Activated CD8-positive, alpha-beta T cell treated with anti-CD3 and anti-CD28 coated beads for 36 hours (primary cell): ENCODE measurements around the gene GRID1. TPM values are rescaled to one million over a fixed set of nuclear protein-coding genes. Genes with fewer than 3 reads are reported as not detected.

Experiments
- ATAC-seq: fragments of 200-7000 bp; cut with Tn5 transposase; one replicate; pipeline ENCODE4 v1.10.0; 2021; ENCODE audit warnings: mild to moderate bottlenecking, moderate library complexity
- CTCF ChIA-PET: fragments of 350-600 bp; sonication (Branson Sonifier 250); formaldehyde crosslinking; loops from one replicate; lab custom pipeline; 2021; ENCODE audit warnings: antibody characterized with exemption; lab: Charles Lee
- POLR2A ChIA-PET: fragments of 350-600 bp; sonication (Branson Sonifier 250); formaldehyde crosslinking; loops from one replicate; lab custom pipeline; 2021; ENCODE audit warnings: antibody characterized with exemption; lab: Charles Lee
- DNase-seq: peaks from one replicate; pipeline ENCODE4 v3.0.0-alpha.2; 2020
- H3K27ac Mint-ChIP-seq: one replicate; pipeline ENCODE4 v1.8.0; 2021; ENCODE audit warnings: mild to moderate bottlenecking, mixed read lengths
- H3K27me3 Mint-ChIP-seq: one replicate; pipeline ENCODE4 v1.8.0; 2021; ENCODE audit warnings: mixed read lengths
- H3K36me3 Mint-ChIP-seq: one replicate; pipeline ENCODE4 v1.8.0; 2021; ENCODE audit warnings: low read depth, mixed read lengths
- H3K4me1 Mint-ChIP-seq: one replicate; pipeline ENCODE4 v1.8.0; 2021; ENCODE audit warnings: low read depth, mixed read lengths
- H3K4me3 Mint-ChIP-seq: one replicate; pipeline ENCODE4 v1.8.0; 2021; ENCODE audit warnings: mild to moderate bottlenecking, moderate library complexity, mixed read lengths
- H3K9me3 Mint-ChIP-seq: one replicate; pipeline ENCODE4 v1.8.0; 2021; ENCODE audit warnings: mixed read lengths
- CTCF ChIP-seq: fragments of 200-600 bp; IDR thresholded peaks from one replicate; pipeline ENCODE4 v1.8.0; 2022; ENCODE audit warnings: antibody characterized with exemption, mild to moderate bottlenecking
- intact Hi-C: fragments of 100-400 bp; cut with micrococcal nuclease; formaldehyde crosslinking; loops from one replicate; pipeline ENCODE4 v1.10.0; 2022
- total RNA-seq, 2 experiments: library from RNA; stranded (reverse); gene quantifications; one replicate each; pipeline ENCODE4 v1.2.3, GENCODE V29; 2021

GRID1 gene
- not detected for total RNA-seq

DNA sequence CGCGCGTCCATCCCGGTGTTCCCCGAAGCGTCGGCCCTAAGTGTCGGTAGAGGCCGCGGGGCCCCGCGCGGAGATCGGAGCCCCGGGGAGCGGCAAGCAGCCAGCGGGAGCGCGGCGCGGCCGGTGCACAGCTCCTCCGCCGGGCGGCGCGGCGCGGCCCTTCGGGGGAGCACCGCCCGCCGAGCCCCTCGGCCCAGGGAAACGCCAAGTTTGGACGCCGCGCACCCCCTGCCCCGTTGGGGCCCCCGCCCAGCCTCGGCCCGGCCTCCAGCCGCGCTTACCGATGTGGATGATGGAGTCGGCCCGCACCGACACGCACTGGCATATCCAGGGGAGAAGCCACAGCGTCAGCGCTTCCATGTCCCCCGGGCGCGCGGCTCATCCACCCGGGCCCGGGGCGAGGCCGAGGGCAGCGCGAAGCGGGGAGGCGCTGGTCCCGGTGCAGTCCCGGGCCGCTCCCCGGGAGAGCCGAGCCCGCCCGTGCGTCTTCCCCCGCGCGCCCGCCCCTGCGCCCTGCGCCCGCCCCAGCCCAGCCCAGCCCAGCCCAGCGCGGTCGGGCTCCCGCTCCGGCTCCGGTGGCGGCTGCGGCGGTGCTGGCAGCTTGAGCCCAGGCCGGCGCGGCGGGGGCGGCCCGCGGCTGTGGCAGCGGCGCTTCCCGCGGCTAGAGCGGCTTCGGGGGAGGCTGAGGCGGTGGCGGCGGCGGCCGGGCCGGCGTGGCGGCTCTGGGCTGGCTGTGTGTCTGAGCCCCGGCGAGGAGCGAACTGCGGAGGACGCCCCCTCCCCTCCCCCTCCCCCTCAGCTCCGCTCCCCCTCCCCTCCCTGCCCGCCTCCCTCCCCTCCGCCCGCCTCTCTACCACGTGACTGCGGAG is at the start of gene GRID1:
GRID1 (minus strand) TSS at position 763 of the 869 bp plus-strand sequence.
- POLR2A ChIA-PET: no interaction called here
- Mint-ChIP-seq H3K4me1 (peaks cover 12% of the 10 kb centered on the region), H3K27me3 (peaks cover 63% of the 10 kb centered on the region), H3K4me3 (peak within 1 kb of the TSS; percentile 45), H3K36me3 (no peaks in the 10 kb centered on the region), H3K9me3 (no peaks in the 10 kb centered on the region), H3K27ac (no peak within 1 kb of the TSS)
- peak; percentile 22 for ATAC-seq
- no peak for TF ChIP-seq CTCF
- intact Hi-C loops: no loop called here
- no peak for DNase-seq
- CTCF ChIA-PET: interaction anchor here (1.6 kb wide), 1 partner anchor 12 kb away, joined by 4 read pairs; no protein-coding TSS in a partner anchor

DNA sequence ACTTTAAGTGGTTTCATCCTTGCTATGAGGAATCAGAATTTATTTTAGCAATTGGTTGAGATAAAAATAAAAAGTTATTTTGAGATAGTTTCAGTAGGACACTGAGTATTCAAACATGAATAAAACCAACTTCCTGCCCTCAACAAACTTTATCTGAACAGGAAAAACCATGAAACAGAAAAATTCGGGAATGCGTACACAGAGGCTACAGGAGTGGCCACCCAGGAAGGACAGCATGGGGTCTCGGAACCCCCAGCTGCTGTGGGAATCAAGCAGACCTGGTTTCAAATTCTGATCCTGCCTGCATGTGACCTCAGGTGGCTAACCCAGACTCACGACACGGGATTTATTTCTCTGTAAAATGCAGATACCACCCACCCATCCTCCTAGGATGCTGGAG is 49.0 kb upstream of the GRID1 start:
- DNase-seq: no peak
- no peak for ATAC-seq
- TF ChIP-seq CTCF: no peak
- intact Hi-C loops: no loop called here
- POLR2A ChIA-PET: no interaction called here
- Mint-ChIP-seq H3K4me3 (no peak overlapping the region), H3K9me3 (peaks cover 6% of the 10 kb centered on the region), H3K4me1 (peaks cover 53% of the 10 kb centered on the region), H3K36me3 (peaks cover 8% of the 10 kb centered on the region), H3K27ac (peak overlapping the region; percentile 31), H3K27me3 (no peaks in the 10 kb centered on the region)
- CTCF ChIA-PET: interaction anchor here (1.6 kb wide), 1 partner anchor 16 kb away, joined by 3 read pairs; no protein-coding TSS in a partner anchor

DNA sequence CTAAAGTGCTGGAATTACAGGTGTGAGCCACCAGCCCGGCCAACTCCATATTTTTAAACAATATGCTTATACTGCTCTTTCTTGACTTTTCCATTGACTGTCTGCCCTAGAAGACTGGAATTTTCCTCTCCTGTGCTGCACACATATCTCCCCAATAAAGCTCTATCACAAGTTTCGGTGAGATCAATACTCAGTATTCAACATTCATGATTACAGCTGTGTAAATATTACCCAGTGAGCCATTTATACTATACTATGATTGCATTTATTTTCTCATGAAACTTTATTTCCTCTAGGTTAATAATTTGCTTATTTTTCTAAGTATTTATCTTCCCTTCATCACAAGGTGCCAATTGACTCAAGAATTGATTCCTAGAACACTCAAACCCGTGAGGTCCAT is 48.5 kb upstream of the GRID1 start:
- peak overlapping the region; percentile 31 for H3K27ac Mint-ChIP-seq
- intact Hi-C loops: no loop called here
- POLR2A ChIA-PET: no interaction called here
- no peak for ATAC-seq
- H3K4me1 Mint-ChIP-seq: peaks cover 56% of the 10 kb centered on the region
- no peaks in the 10 kb centered on the region for H3K27me3 Mint-ChIP-seq
- CTCF ChIA-PET: interaction anchor here (1.6 kb wide), 1 partner anchor 15 kb away, joined by 3 read pairs; no protein-coding TSS in a partner anchor
- peaks cover 7% of the 10 kb centered on the region for H3K9me3 Mint-ChIP-seq
- DNase-seq: no peak
- no peak for TF ChIP-seq CTCF
- no peak overlapping the region for H3K4me3 Mint-ChIP-seq
- peaks cover 11% of the 10 kb centered on the region for H3K36me3 Mint-ChIP-seq

DNA sequence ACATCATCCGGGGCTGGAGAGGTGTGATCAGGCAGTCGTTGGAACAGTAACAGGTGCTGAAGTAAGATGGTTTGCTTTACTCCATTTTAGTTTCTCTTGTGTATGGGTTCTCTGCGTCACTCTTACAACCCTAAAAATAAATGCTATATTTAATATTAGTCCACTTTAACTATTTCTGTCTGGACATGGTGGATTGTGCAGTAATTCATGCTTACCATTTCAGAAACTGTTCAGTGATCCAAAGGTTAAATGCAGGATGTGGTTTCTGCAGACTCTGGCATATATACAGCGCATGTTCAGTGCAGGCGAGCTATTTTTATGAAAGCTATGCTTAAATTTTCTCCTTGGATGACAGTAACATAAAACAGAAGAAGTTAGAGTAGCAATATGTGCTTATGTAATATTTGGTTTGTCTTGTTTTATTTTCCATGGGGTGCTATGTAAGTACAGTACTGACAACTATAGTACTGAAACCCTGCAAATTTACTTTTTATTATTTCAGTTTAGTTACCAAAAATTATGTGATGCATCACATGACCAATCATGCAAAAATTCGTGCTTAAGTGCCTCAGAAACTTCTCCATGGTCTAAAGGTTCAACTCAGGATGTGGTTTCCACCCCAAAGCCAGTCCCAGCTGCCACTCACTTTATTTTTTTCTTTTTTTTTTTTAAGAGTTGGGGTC is 46.6 kb upstream of the GRID1 start:
- DNase-seq (peak; percentile 56), ATAC-seq (peak; percentile 75)
- intact Hi-C loops: no loop called here
- Mint-ChIP-seq H3K4me1 (peaks cover 50% of the 10 kb centered on the region), H3K4me3 (peak overlapping the region; percentile 66), H3K27ac (peak overlapping the region; percentile 87), H3K36me3 (peaks cover 11% of the 10 kb centered on the region), H3K9me3 (peaks cover 7% of the 10 kb centered on the region), H3K27me3 (no peaks in the 10 kb centered on the region)
- TF ChIP-seq CTCF: no peak
- ChIA-PET POLR2A (interaction anchor here (1.3 kb wide), 1 partner anchor 13 kb away, joined by 4 read pairs; no protein-coding TSS in a partner anchor), CTCF (interaction anchor here (1.1 to 6.1 kb wide), 2 partner anchors 13 to 527 kb away, joined by 3 to 71 read pairs; no protein-coding TSS in a partner anchor)
